Measurements from ENCODE around the gene NPEPL1.
"Not testable (repeated sequence)": the region's sequence is repeated elsewhere in the genome, so short reads cannot be mapped to it uniquely, and the experiment has no call there.

NPEPL1 gene

DNA sequence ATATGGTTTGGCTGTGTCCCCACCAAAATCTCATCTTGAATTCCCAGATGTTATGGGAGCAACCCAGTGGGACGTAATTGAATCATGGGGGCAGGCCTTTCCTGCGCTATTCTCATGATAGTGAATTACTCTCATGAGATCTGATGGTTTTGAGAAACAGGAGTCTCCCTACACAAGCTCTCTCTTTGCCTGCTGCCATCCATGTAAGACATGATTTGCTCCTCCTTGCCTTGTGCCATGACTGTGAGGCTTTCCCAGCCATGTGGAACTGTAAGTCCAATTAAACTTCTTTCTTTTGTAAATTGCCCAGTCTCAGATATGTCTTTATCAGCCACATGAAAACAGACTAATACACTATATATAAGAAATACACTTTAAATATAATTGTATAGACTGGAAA lies 33.6 kb downstream of the NPEPL1 start:
- H3K9me3 ChIP-seq (ENCODE audit: insufficient read depth, low read depth, low read length); H3K36me3 ChIP-seq (ENCODE audit: insufficient read depth, low read length); H3K27ac ChIP-seq (ENCODE audit: low read depth, low read length); H3K27me3 ChIP-seq (ENCODE audit: insufficient read depth, low read length); H3K4me1 ChIP-seq (ENCODE audit: insufficient read depth, low read length); H3K9ac ChIP-seq (ENCODE audit: low read depth, low read length); H3K4me3 ChIP-seq (ENCODE audit: low read length): not testable (repeated sequence)
- 70% methylated on average over 2 of the region's 2 CpGs for WGBS

DNA sequence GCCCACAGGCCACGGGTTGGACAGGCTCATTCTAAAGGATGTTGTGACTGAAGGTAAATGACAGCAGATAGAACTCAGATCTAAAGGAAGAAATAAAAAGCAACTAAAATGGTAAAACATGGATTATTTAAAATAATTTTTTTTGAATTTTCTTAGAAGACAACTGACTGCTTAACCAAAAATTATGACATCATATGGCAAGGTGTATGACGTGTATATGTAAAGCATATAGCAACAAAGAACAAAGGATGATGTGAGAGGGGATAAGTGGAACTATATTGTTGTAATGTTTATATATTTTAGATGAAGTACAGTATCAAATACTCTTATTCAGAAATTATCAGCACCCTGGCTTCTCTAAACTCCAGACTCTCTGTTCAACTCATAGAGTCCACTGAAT lies 38.6 kb downstream of the NPEPL1 start:
- Histone ChIP-seq H3K4me3 (ENCODE audit: low read length) (no peak overlapping the region), H3K9me3 (ENCODE audit: insufficient read depth, low read depth, low read length) (peaks cover 5% of the 10 kb centered on the region; the same call in 1 of the 2 replicates), H3K36me3 (ENCODE audit: insufficient read depth, low read length) (no peaks in the 10 kb centered on the region), H3K9ac (ENCODE audit: low read depth, low read length) (no peak overlapping the region), H3K27ac (ENCODE audit: low read depth, low read length) (no peak overlapping the region), H3K27me3 (ENCODE audit: insufficient read depth, low read length) (no peaks in the 10 kb centered on the region), H3K4me1 (ENCODE audit: insufficient read depth, low read length) (no peaks in the 10 kb centered on the region)
- WGBS: 94% methylated on average over 2 of the region's 2 CpGs

DNA sequence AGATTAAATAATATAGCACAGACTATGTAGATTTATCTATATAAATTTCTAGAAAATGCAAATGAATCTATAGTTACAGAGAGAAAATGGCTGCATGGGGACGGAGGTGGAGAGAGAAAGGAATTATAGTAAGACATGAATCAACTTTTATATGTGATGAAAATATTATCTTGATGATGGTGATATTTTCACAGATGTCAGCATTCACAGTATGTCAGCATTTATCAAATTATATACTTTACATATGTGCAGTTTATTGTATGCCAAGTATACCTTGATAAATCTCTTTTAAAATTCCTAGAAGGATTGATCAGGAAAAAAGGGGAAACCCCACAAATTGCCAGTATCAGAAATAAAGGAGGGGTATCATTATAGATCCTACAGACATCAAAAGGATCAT lies 44.6 kb downstream of the NPEPL1 start:
- Histone ChIP-seq H3K4me1 (ENCODE audit: insufficient read depth, low read length) (no peaks in the 10 kb centered on the region), H3K36me3 (ENCODE audit: insufficient read depth, low read length) (no peaks in the 10 kb centered on the region), H3K27me3 (ENCODE audit: insufficient read depth, low read length) (no peaks in the 10 kb centered on the region), H3K9ac (ENCODE audit: low read depth, low read length) (no peak overlapping the region), H3K27ac (ENCODE audit: low read depth, low read length) (no peak overlapping the region), H3K9me3 (ENCODE audit: insufficient read depth, low read depth, low read length) (0 out of 2 replicates have a peak, but pooled peaks cover 6% of the 10 kb centered on the region), H3K4me3 (ENCODE audit: low read length) (no peak overlapping the region)
- 88% methylated on average over 1 of the region's 1 CpG for WGBS

GRCh38 chr20:58740356-58741308 lies 48.0 kb downstream of the NPEPL1 start:
- Histone ChIP-seq H3K27me3 (ENCODE audit: insufficient read depth, low read length) (no peaks in the 10 kb centered on the region), H3K9me3 (ENCODE audit: insufficient read depth, low read depth, low read length) (0 out of 2 replicates have a peak, but pooled peaks cover 6% of the 10 kb centered on the region), H3K4me3 (ENCODE audit: low read length) (no peak overlapping the region), H3K9ac (ENCODE audit: low read depth, low read length) (no peak overlapping the region), H3K4me1 (ENCODE audit: insufficient read depth, low read length) (no peaks in the 10 kb centered on the region), H3K27ac (ENCODE audit: low read depth, low read length) (no peak overlapping the region), H3K36me3 (ENCODE audit: insufficient read depth, low read length) (no peaks in the 10 kb centered on the region)
- WGBS: 95% methylated on average over 10 of the region's 10 CpGs

- Histone ChIP-seq H3K27ac (ENCODE audit: low read depth, low read length) (no peak overlapping the region), H3K9ac (ENCODE audit: low read depth, low read length) (no peak overlapping the region), H3K4me1 (ENCODE audit: insufficient read depth, low read length) (no peaks in the 10 kb centered on the region), H3K36me3 (ENCODE audit: insufficient read depth, low read length) (no peaks in the 10 kb centered on the region), H3K9me3 (ENCODE audit: insufficient read depth, low read depth, low read length) (0 out of 2 replicates have a peak, but pooled peaks cover 6% of the 10 kb centered on the region), H3K27me3 (ENCODE audit: insufficient read depth, low read length) (no peaks in the 10 kb centered on the region), H3K4me3 (ENCODE audit: low read length) (no peak overlapping the region)
- 92% methylated on average over 5 of the region's 5 CpGs for WGBS
Observed at GRCh38 chr20:58741384-58741783, 48.8 kb downstream of the NPEPL1 start.

DNA sequence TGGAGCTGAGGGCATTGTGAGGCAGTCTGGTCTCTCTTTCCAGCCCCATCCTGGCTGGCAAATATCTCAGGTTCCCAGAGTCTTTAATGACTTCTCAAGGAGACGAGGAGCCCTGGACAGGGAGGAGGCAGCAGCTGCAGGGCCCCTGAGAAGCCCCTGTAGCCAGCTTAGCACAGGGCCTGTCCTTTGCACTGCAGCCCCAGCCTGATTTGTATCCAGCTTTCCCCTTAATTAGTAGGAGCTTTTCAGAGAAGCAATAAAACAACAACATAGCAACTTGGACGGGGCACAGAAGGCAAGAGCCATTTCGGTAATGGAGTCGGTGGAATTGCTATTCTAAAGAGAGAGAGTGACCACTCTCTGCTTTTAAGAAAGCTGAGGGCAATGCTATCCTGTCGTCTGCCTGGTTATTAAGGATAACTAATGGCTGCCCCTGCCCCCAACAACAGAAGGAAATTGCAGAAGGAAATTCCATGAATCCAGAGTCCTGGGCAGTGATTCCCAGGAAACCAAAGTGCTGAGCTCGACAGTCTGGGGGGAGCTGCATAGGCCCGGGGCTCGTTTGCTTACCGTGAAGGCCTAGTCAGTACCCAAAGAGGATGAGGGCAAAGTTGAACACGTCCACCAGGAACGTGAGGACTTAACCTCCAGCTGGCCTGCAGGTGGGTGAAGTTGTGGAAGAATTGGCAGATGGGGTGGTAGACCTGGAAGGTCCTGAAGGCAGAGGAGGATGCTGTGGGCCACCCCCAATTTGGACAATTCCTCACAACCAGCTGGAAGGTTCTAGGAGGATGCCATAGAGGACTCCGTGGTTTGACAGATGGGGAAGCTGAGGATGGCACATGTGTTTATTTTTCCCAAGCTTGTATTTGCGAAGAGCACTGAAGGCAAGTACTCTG lies 50.3 kb downstream of the NPEPL1 start:
- H3K36me3 ChIP-seq (ENCODE audit: insufficient read depth, low read length): no peaks in the 10 kb centered on the region
- H3K4me1 ChIP-seq (ENCODE audit: insufficient read depth, low read length): no peaks in the 10 kb centered on the region
- no peak overlapping the region for H3K9ac ChIP-seq (ENCODE audit: low read depth, low read length)
- H3K4me3 ChIP-seq (ENCODE audit: low read length): no peak overlapping the region
- H3K27ac ChIP-seq (ENCODE audit: low read depth, low read length): no peak overlapping the region
- H3K9me3 ChIP-seq (ENCODE audit: insufficient read depth, low read depth, low read length): 0 out of 2 replicates have a peak, but pooled peaks cover 6% of the 10 kb centered on the region
- 87% methylated on average over 13 of the region's 13 CpGs for WGBS
- no peaks in the 10 kb centered on the region for H3K27me3 ChIP-seq (ENCODE audit: insufficient read depth, low read length)

- Histone ChIP-seq H3K4me1 (ENCODE audit: insufficient read depth, low read length) (no peaks in the 10 kb centered on the region), H3K27ac (ENCODE audit: low read depth, low read length) (no peak overlapping the region), H3K27me3 (ENCODE audit: insufficient read depth, low read length) (no peaks in the 10 kb centered on the region), H3K36me3 (ENCODE audit: insufficient read depth, low read length) (no peaks in the 10 kb centered on the region), H3K4me3 (ENCODE audit: low read length) (no peak overlapping the region), H3K9me3 (ENCODE audit: insufficient read depth, low read depth, low read length) (0 out of 2 replicates have a peak, but pooled peaks cover 6% of the 10 kb centered on the region), H3K9ac (ENCODE audit: low read depth, low read length) (no peak overlapping the region)
- WGBS: 80% methylated on average over 1 of the region's 1 CpG
Observed at GRCh38 chr20:58743929-58744534, 51.4 kb downstream of the NPEPL1 start.

DNA sequence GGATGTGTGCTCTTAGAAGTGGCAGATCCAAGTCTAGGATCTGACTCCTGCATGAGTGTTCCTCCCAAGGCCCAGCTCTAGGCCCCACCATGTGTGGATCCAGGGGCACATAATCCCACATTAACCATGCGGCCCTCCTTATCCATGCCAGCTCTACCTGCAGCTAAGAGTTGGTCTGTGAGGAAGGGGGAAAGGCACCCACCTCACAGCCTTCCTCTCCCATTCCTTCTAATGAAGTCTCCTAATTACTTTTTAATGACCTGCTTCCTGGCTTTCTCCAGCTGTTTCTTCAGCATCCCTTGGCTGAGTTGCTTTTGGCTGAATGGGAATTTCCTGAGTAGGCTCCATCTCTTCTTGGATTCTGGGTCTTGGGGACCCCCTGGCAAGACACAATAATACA lies 52.2 kb downstream of the NPEPL1 start:
- Histone ChIP-seq H3K27ac (ENCODE audit: low read depth, low read length) (no peak overlapping the region), H3K36me3 (ENCODE audit: insufficient read depth, low read length) (no peaks in the 10 kb centered on the region), H3K27me3 (ENCODE audit: insufficient read depth, low read length) (0 out of 2 replicates have a peak, but pooled peaks cover 2% of the 10 kb centered on the region), H3K4me3 (ENCODE audit: low read length) (no peak overlapping the region), H3K9ac (ENCODE audit: low read depth, low read length) (no peak overlapping the region), H3K9me3 (ENCODE audit: insufficient read depth, low read depth, low read length) (no peaks in the 10 kb centered on the region), H3K4me1 (ENCODE audit: insufficient read depth, low read length) (no peaks in the 10 kb centered on the region)
- WGBS: no CpG with 5 or more reads among the region's 1 CpG

- no peaks in the 10 kb centered on the region for H3K9me3 ChIP-seq (ENCODE audit: insufficient read depth, low read depth, low read length)
- no peak overlapping the region for H3K27ac ChIP-seq (ENCODE audit: low read depth, low read length)
- no peaks in the 10 kb centered on the region for H3K36me3 ChIP-seq (ENCODE audit: insufficient read depth, low read length)
- no peak overlapping the region for H3K9ac ChIP-seq (ENCODE audit: low read depth, low read length)
- no peaks in the 10 kb centered on the region for H3K4me1 ChIP-seq (ENCODE audit: insufficient read depth, low read length)
- no peak overlapping the region for H3K4me3 ChIP-seq (ENCODE audit: low read length)
- H3K27me3 ChIP-seq (ENCODE audit: insufficient read depth, low read length): peaks cover 7% of the 10 kb centered on the region; the same call in 1 of the 2 replicates
- 96% methylated on average over 1 of the region's 1 CpG for WGBS
Observed at GRCh38 chr20:58745391-58745790, 52.8 kb downstream of the NPEPL1 start.

GRCh38 chr20:58746620-58747019 lies 54.0 kb downstream of the NPEPL1 start:
- Histone ChIP-seq H3K9ac (ENCODE audit: low read depth, low read length) (no peak overlapping the region), H3K4me1 (ENCODE audit: insufficient read depth, low read length) (no peaks in the 10 kb centered on the region), H3K9me3 (ENCODE audit: insufficient read depth, low read depth, low read length) (no peaks in the 10 kb centered on the region), H3K36me3 (ENCODE audit: insufficient read depth, low read length) (no peaks in the 10 kb centered on the region), H3K4me3 (ENCODE audit: low read length) (no peak overlapping the region), H3K27me3 (ENCODE audit: insufficient read depth, low read length) (peaks cover 19% of the 10 kb centered on the region), H3K27ac (ENCODE audit: low read depth, low read length) (no peak overlapping the region)
- 96% methylated on average over 11 of the region's 11 CpGs for WGBS
